ENCODE results near the gene SCYL2. TPM values are rescaled to one million over a fixed set of nuclear protein-coding genes. Genes with fewer than 3 reads are reported as not detected.

The SCYL2 gene
- total and polyA plus RNA-seq, 7 donors: 17.5 to 97.3 (median 52.4) TPM

DNA sequence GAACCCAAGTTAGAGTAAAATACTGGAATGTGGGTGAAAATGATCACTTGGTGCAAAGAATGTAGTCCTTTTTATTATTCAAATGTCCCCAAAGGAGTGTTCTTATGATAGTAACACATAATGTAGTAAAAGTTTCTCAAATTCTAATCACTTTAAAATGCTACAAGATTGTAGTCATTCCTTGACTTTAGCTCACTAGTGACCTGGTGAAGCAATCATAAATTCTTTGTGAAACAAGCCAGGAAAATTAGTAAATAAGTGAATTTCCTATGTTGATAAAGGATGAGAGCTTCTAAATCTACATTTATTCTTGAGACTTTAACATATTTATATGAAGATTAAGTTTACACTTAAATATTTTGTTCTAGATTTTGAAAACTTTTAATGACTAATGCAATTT, 59.2 kb downstream of the SCYL2 start:
- no peak for TF ChIP-seq EP300 (IDR thresholded peaks at IDR 0.05)
- no peak for TF ChIP-seq POLR2A (IDR thresholded peaks at IDR 0.05)
- TF ChIP-seq, protein P1, sequence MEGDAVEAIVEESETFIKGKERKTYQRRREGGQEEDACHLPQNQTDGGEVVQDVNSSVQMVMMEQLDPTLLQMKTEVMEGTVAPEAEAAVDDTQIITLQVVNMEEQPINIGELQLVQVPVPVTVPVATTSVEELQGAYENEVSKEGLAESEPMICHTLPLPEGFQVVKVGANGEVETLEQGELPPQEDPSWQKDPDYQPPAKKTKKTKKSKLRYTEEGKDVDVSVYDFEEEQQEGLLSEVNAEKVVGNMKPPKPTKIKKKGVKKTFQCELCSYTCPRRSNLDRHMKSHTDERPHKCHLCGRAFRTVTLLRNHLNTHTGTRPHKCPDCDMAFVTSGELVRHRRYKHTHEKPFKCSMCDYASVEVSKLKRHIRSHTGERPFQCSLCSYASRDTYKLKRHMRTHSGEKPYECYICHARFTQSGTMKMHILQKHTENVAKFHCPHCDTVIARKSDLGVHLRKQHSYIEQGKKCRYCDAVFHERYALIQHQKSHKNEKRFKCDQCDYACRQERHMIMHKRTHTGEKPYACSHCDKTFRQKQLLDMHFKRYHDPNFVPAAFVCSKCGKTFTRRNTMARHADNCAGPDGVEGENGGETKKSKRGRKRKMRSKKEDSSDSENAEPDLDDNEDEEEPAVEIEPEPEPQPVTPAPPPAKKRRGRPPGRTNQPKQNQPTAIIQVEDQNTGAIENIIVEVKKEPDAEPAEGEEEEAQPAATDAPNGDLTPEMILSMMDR (IDR thresholded peaks at IDR 0.05): no peak
- TF ChIP-seq POLR2AphosphoS5 (IDR thresholded peaks at IDR 0.05): no peak
- no peak overlapping the region for H3K27ac ChIP-seq
- peaks cover 0 to 73% (median 9%) of the 10 kb centered on the region in 4 donors for H3K36me3 ChIP-seq
- no peak for DNase-seq
- H3K4me3 ChIP-seq: no peak overlapping the region
- H3K9me3 ChIP-seq: no peaks in the 10 kb centered on the region
- intact Hi-C loops (cut with DNase I): no loop called here
- H3K4me1 ChIP-seq: no peaks in the 10 kb centered on the region
- H3K27me3 ChIP-seq: no peaks in the 10 kb centered on the region

DNA sequence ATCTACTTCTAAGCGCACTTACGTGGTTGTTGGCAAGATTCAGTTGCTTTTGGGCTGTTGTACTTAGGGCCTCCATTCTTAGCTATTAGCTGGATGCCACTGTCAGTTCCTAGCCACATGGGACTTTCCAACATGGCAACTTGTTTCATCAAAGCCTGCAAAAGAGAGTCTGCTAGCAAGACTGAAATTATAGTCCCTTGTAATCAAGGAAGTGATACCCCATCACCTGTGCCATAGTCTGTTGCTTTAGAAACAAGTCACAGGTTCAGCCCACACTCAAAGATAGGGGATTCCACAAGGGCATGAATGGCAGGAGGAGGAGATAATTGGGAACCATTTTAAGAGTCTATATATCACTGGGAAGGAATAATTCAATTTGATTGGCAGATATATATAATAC, 62.8 kb downstream of the SCYL2 start:
- no peak for DNase-seq
- no peak overlapping the region for H3K4me3 ChIP-seq
- H3K36me3 ChIP-seq: peaks cover 0 to 66% (median 14%) of the 10 kb centered on the region in 4 donors
- H3K27ac ChIP-seq: no peak overlapping the region
- 91 to 93% methylated on average over 2 of the region's 2 CpGs for WGBS, 2 donors
- no peaks in the 10 kb centered on the region for H3K27me3 ChIP-seq
- no peaks in the 10 kb centered on the region for H3K9me3 ChIP-seq
- TF ChIP-seq EP300 (IDR thresholded peaks at IDR 0.05) (no peak), POLR2A (IDR thresholded peaks at IDR 0.05) (no peak), POLR2AphosphoS5 (IDR thresholded peaks at IDR 0.05) (no peak)
- TF ChIP-seq, protein P1 (IDR thresholded peaks at IDR 0.05): no peak
- H3K4me1 ChIP-seq: no peaks in the 10 kb centered on the region
- intact Hi-C loops (cut with DNase I): loop anchor here (10.0 kb wide), 1 partner anchor 95 kb away; no protein-coding TSS in a partner anchor

DNA sequence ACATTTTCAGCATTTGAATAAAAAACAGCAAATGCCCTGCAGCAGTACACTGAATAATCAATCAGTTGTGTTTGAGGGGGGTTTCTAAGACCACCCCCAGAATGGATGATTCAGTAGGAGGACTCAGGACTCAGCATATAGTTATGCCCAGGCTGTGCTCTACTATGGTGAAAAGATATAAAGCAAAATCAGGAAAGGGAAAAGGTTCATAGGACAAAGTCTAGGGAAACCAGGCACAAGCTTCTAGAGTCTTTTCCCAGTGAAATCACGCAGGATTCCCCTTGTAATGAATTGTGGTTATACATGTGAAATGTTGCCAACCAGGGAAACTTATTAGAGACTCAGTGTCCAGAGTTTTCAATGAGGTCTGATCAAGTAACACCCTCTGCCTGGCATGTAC, 64.9 kb downstream of the SCYL2 start:
- Histone ChIP-seq H3K4me1 (no peaks in the 10 kb centered on the region), H3K4me3 (no peak overlapping the region), H3K9me3 (no peaks in the 10 kb centered on the region), H3K36me3 (peaks cover 0 to 68% (median 15%) of the 10 kb centered on the region in 4 donors), H3K27ac (no peak overlapping the region), H3K27me3 (no peaks in the 10 kb centered on the region)
- DNase-seq: no peak
- intact Hi-C loops (cut with DNase I): loop anchor here (10.0 kb wide), 1 partner anchor 97 kb away; no protein-coding TSS in a partner anchor
- TF ChIP-seq POLR2AphosphoS5 (IDR thresholded peaks at IDR 0.05) (no peak), POLR2A (IDR thresholded peaks at IDR 0.05) (no peak), EP300 (IDR thresholded peaks at IDR 0.05) (no peak)
- TF ChIP-seq, protein P1 (IDR thresholded peaks at IDR 0.05): no peak
- 22 to 72% methylated on average over 1 of the region's 1 CpG for WGBS, 2 donors

DNA sequence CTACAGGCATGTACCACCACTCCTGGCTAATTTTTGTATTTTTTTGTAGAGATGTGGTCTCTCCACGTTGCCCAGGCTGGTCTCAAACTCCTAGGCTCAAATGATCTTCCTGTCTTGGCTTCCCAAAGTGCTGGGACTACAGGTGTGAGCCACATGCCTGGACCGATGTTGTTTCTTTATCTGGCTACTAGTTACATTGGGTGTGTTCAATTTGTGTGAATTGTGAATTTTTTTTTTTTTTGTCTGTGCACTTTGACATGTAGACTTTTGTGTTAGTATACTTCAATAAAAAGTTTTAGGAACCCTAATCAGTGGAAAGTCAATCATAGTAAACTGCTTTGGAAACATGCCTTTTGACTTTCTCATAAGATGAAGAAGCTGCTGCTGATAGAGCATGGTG, 65.9 kb downstream of the SCYL2 start:
- Histone ChIP-seq H3K9me3 (no peaks in the 10 kb centered on the region), H3K4me3 (no peak overlapping the region), H3K27me3 (no peaks in the 10 kb centered on the region), H3K36me3 (peaks cover 0 to 69% (median 15%) of the 10 kb centered on the region in 4 donors), H3K4me1 (no peaks in the 10 kb centered on the region), H3K27ac (no peak overlapping the region)
- WGBS, 2 donors: 23 to 72% methylated on average over 2 of the region's 2 CpGs
- intact Hi-C loops (cut with DNase I): loop anchor here (10.0 kb wide), 1 partner anchor 98 kb away; no protein-coding TSS in a partner anchor
- no peak for DNase-seq
- no peak for TF ChIP-seq POLR2AphosphoS5 (IDR thresholded peaks at IDR 0.05)
- TF ChIP-seq, protein P1 (IDR thresholded peaks at IDR 0.05): no peak
- TF ChIP-seq POLR2A (IDR thresholded peaks at IDR 0.05): no peak
- TF ChIP-seq EP300 (IDR thresholded peaks at IDR 0.05): no peak

DNA sequence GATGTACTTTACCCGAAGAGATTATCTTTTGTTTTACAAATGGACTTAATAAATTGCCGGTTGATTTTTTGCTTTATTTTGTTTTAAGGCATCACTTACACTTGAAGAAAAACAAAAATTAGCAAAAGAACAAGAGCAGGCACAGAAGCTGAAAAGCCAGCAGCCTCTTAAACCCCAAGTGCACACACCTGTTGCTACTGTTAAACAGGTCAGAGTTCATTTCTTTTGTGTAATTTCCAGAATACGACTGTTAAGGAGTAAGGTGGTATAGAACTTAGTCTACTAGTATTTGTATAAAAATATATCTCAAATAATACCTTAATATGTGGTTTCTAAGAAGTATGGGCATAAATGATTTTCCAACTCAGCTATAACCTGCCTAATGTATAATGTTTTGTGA, 70.3 kb downstream of the SCYL2 start:
- H3K4me3 ChIP-seq: no peak overlapping the region
- H3K27me3 ChIP-seq: no peaks in the 10 kb centered on the region
- peaks cover 0 to 75% (median 13%) of the 10 kb centered on the region in 4 donors for H3K36me3 ChIP-seq
- H3K4me1 ChIP-seq: no peaks in the 10 kb centered on the region
- H3K27ac ChIP-seq: no peak overlapping the region
- WGBS, 2 donors: 26 to 62% methylated on average over 3 of the region's 3 CpGs
- intact Hi-C loops (cut with DNase I): loop anchor here (10.0 kb wide), 1 partner anchor 102 kb away; no protein-coding TSS in a partner anchor
- DNase-seq: no peak
- no peaks in the 10 kb centered on the region for H3K9me3 ChIP-seq
- TF ChIP-seq EP300 (IDR thresholded peaks at IDR 0.05) (no peak), POLR2AphosphoS5 (IDR thresholded peaks at IDR 0.05) (no peak), POLR2A (IDR thresholded peaks at IDR 0.05) (no peak)
- TF ChIP-seq, protein P1 (IDR thresholded peaks at IDR 0.05): no peak

Measured in sigmoid colon (tissue), 7 donors.